ENCODE results near the gene ERC1.

The ERC1 gene

GRCh38 chr12:966724-967123 is 24.3 kb upstream of the ERC1 start:
- Histone ChIP-seq H3K4me3 (ENCODE audit: low read depth, low read length) (no peak overlapping the region), H3K36me3 (ENCODE audit: control insufficient read depth, insufficient read depth, low read length) (no peaks in the 10 kb centered on the region), H3K4me1 (ENCODE audit: control insufficient read depth, insufficient read depth, low read length) (peaks cover 2% of the 10 kb centered on the region), H3K9me3 (ENCODE audit: control insufficient read depth, insufficient read depth, low read length) (no peaks in the 10 kb centered on the region), H3K9ac (ENCODE audit: low read depth, low read length) (no peak overlapping the region), H3K27me3 (ENCODE audit: control insufficient read depth, insufficient read depth, low read length) (no peaks in the 10 kb centered on the region)

- Histone ChIP-seq H3K4me3 (ENCODE audit: low read depth, low read length) (no peak overlapping the region), H3K9me3 (ENCODE audit: control insufficient read depth, insufficient read depth, low read length) (no peaks in the 10 kb centered on the region), H3K27me3 (ENCODE audit: control insufficient read depth, insufficient read depth, low read length) (no peaks in the 10 kb centered on the region), H3K9ac (ENCODE audit: low read depth, low read length) (no peak overlapping the region), H3K4me1 (ENCODE audit: control insufficient read depth, insufficient read depth, low read length) (peaks cover 2% of the 10 kb centered on the region), H3K36me3 (ENCODE audit: control insufficient read depth, insufficient read depth, low read length) (no peaks in the 10 kb centered on the region)
These were observed 23.4 kb upstream of the ERC1 start for GRCh38 chr12:967641-968040.

GRCh38 chr12:968545-968944 is 22.5 kb upstream of the ERC1 start:
- H3K9me3 ChIP-seq (ENCODE audit: control insufficient read depth, insufficient read depth, low read length) = no peaks in the 10 kb centered on the region
- H3K9ac ChIP-seq (ENCODE audit: low read depth, low read length) = no peak overlapping the region
- no peak overlapping the region for H3K4me3 ChIP-seq (ENCODE audit: low read depth, low read length)
- H3K36me3 ChIP-seq (ENCODE audit: control insufficient read depth, insufficient read depth, low read length) = no peaks in the 10 kb centered on the region
- H3K27me3 ChIP-seq (ENCODE audit: control insufficient read depth, insufficient read depth, low read length) = no peaks in the 10 kb centered on the region
- H3K4me1 ChIP-seq (ENCODE audit: control insufficient read depth, insufficient read depth, low read length) = peaks cover 2% of the 10 kb centered on the region

DNA sequence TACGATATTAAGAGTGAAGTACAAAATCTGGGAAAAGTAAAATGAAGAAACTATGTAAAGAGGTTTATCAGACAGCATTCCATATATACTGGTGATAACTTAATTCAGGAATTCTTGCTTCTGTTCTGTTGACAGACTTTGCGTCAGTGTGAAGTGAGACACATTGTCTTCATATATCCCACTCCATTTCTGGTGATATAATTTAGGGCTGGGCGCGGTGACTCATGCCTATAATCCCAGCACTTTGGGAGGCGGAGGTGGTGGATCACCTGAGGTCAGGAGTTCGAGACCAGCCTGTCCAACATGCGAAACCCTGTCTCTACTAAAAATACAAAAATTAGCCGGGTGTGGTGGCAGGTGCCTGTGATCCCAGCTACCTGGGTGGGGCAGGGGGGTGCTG is 21.2 kb upstream of the ERC1 start:
- H3K9me3 ChIP-seq (ENCODE audit: control insufficient read depth, insufficient read depth, low read length) = no peaks in the 10 kb centered on the region

GRCh38 chr12:971991-972390 is 19.0 kb upstream of the ERC1 start:
- Histone ChIP-seq H3K4me1 (ENCODE audit: control insufficient read depth, insufficient read depth, low read length) (peaks cover 2% of the 10 kb centered on the region), H3K9ac (ENCODE audit: low read depth, low read length) (no peak overlapping the region), H3K27me3 (ENCODE audit: control insufficient read depth, insufficient read depth, low read length) (no peaks in the 10 kb centered on the region), H3K9me3 (ENCODE audit: control insufficient read depth, insufficient read depth, low read length) (no peaks in the 10 kb centered on the region), H3K4me3 (ENCODE audit: low read depth, low read length) (no peak overlapping the region), H3K36me3 (ENCODE audit: control insufficient read depth, insufficient read depth, low read length) (no peaks in the 10 kb centered on the region)

More for the DNA sequence above, 21.2 kb upstream of the ERC1 start:
- no peaks in the 10 kb centered on the region for H3K27me3 ChIP-seq (ENCODE audit: control insufficient read depth, insufficient read depth, low read length)
- no peak overlapping the region for H3K9ac ChIP-seq (ENCODE audit: low read depth, low read length)
- H3K4me3 ChIP-seq (ENCODE audit: low read depth, low read length) = no peak overlapping the region
- peaks cover 2% of the 10 kb centered on the region for H3K4me1 ChIP-seq (ENCODE audit: control insufficient read depth, insufficient read depth, low read length)
- no peaks in the 10 kb centered on the region for H3K36me3 ChIP-seq (ENCODE audit: control insufficient read depth, insufficient read depth, low read length)

- Histone ChIP-seq H3K36me3 (ENCODE audit: control insufficient read depth, insufficient read depth, low read length) (no peaks in the 10 kb centered on the region), H3K9me3 (ENCODE audit: control insufficient read depth, insufficient read depth, low read length) (no peaks in the 10 kb centered on the region), H3K9ac (ENCODE audit: low read depth, low read length) (no peak overlapping the region), H3K4me1 (ENCODE audit: control insufficient read depth, insufficient read depth, low read length) (no peaks in the 10 kb centered on the region), H3K27me3 (ENCODE audit: control insufficient read depth, insufficient read depth, low read length) (no peaks in the 10 kb centered on the region), H3K4me3 (ENCODE audit: low read depth, low read length) (no peak overlapping the region)
These were observed 16.7 kb upstream of the ERC1 start for GRCh38 chr12:974271-974862.

DNA sequence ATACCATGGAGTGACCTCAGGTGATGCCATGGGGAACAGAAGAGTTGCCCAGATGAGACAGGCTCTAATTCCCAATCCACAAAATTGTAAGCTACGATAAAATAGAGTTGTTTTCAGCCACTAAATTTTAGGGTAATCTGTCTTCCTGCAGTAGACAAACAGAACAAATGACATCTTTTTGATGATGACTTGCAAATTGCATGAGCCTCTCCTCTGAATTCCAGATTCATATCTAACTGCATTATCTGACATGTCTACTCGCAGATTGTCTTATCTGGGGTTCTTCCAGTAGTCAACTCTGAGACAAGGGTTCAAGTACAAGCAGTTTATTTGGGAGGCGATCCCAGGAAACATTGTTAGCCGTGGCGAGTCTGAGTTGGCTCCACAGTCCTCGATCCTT is 14.4 kb upstream of the ERC1 start:
- Histone ChIP-seq H3K4me3 (ENCODE audit: low read depth, low read length) (no peak overlapping the region), H3K4me1 (ENCODE audit: control insufficient read depth, insufficient read depth, low read length) (no peaks in the 10 kb centered on the region), H3K9ac (ENCODE audit: low read depth, low read length) (no peak overlapping the region), H3K36me3 (ENCODE audit: control insufficient read depth, insufficient read depth, low read length) (no peaks in the 10 kb centered on the region), H3K27me3 (ENCODE audit: control insufficient read depth, insufficient read depth, low read length) (no peaks in the 10 kb centered on the region), H3K9me3 (ENCODE audit: control insufficient read depth, insufficient read depth, low read length) (no peaks in the 10 kb centered on the region)

GRCh38 chr12:977156-977555 is 13.9 kb upstream of the ERC1 start:
- no peak overlapping the region for H3K4me3 ChIP-seq (ENCODE audit: low read depth, low read length)
- H3K36me3 ChIP-seq (ENCODE audit: control insufficient read depth, insufficient read depth, low read length) = no peaks in the 10 kb centered on the region
- no peak overlapping the region for H3K9ac ChIP-seq (ENCODE audit: low read depth, low read length)
- H3K27me3 ChIP-seq (ENCODE audit: control insufficient read depth, insufficient read depth, low read length) = no peaks in the 10 kb centered on the region
- no peaks in the 10 kb centered on the region for H3K4me1 ChIP-seq (ENCODE audit: control insufficient read depth, insufficient read depth, low read length)
- no peaks in the 10 kb centered on the region for H3K9me3 ChIP-seq (ENCODE audit: control insufficient read depth, insufficient read depth, low read length)

DNA sequence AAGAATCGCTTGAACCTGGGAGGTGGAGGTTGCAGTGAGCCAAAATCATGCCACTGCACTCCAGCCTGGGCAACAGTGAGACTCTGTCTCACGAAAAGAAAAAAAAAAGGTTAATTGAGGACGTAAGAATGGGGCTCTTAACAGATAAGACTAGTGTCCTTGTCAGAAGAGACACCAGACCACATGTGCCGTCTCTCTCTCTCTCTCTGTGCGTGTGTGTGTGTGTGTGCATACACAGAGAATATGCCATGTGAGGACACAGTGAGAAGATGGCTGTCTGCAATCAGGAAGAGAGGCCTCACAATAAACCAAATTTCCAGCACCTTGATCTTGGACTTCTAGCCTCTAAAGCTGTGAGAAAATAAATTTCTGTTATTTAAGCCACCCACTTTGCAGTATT is 11.7 kb upstream of the ERC1 start:
- no peaks in the 10 kb centered on the region for H3K36me3 ChIP-seq (ENCODE audit: control insufficient read depth, insufficient read depth, low read length)
- no peak overlapping the region for H3K4me3 ChIP-seq (ENCODE audit: low read depth, low read length)
- no peak overlapping the region for H3K9ac ChIP-seq (ENCODE audit: low read depth, low read length)
- no peaks in the 10 kb centered on the region for H3K27me3 ChIP-seq (ENCODE audit: control insufficient read depth, insufficient read depth, low read length)
- H3K9me3 ChIP-seq (ENCODE audit: control insufficient read depth, insufficient read depth, low read length) = no peaks in the 10 kb centered on the region
- H3K4me1 ChIP-seq (ENCODE audit: control insufficient read depth, insufficient read depth, low read length) = no peaks in the 10 kb centered on the region

GRCh38 chr12:981176-981828 is 9.7 kb upstream of the ERC1 start:
- Histone ChIP-seq H3K9me3 (ENCODE audit: control insufficient read depth, insufficient read depth, low read length) (no peaks in the 10 kb centered on the region), H3K4me1 (ENCODE audit: control insufficient read depth, insufficient read depth, low read length) (no peaks in the 10 kb centered on the region), H3K27me3 (ENCODE audit: control insufficient read depth, insufficient read depth, low read length) (no peaks in the 10 kb centered on the region), H3K36me3 (ENCODE audit: control insufficient read depth, insufficient read depth, low read length) (no peaks in the 10 kb centered on the region), H3K9ac (ENCODE audit: low read depth, low read length) (no peak overlapping the region), H3K4me3 (ENCODE audit: low read depth, low read length) (no peak overlapping the region)

DNA sequence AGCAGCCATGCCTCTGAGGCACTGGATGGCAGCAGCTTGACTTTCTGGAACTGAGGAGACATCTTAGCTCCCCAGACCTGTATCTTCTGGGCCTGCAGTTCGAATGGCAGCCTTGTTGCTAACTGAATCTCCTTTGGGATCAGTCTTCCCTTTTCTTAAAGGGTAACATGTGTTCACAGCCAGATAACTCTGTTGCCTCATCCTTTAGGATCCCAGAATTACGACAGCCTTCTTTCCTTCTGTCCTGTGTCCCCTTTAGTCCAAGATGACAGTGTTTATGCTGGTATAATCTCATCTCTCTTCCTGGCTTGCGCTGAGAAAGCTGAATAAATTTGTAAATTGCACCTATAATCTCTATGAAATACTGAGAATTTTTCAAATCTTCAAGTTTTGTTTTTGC is 9.1 kb upstream of the ERC1 start:
- Histone ChIP-seq H3K9ac (ENCODE audit: low read depth, low read length) (no peak overlapping the region), H3K4me1 (ENCODE audit: control insufficient read depth, insufficient read depth, low read length) (no peaks in the 10 kb centered on the region), H3K4me3 (ENCODE audit: low read depth, low read length) (no peak overlapping the region), H3K27me3 (ENCODE audit: control insufficient read depth, insufficient read depth, low read length) (no peaks in the 10 kb centered on the region), H3K36me3 (ENCODE audit: control insufficient read depth, insufficient read depth, low read length) (no peaks in the 10 kb centered on the region), H3K9me3 (ENCODE audit: control insufficient read depth, insufficient read depth, low read length) (no peaks in the 10 kb centered on the region)

DNA sequence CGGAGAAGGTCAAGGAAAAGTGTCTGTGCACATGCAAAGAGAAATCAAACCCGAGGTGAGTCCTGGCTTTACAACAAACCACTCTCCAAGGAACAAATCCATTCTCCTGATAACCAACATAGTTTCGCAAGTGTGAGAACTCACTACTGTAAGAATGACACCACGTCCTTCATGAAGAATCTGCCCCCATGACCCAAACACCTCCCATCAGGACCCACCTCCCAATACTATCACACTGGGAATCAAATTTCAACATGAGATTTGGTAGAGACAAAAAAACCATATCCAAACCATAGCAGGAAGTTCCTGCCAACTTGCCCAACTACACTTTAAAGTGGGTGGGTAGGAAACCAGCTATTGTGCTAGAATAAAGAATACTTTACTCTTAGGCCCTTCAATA is 2.4 kb upstream of the ERC1 start:
- Histone ChIP-seq H3K4me3 (ENCODE audit: low read depth, low read length) (no peak overlapping the region), H3K4me1 (ENCODE audit: control insufficient read depth, insufficient read depth, low read length) (peaks cover 4% of the 10 kb centered on the region), H3K9me3 (ENCODE audit: control insufficient read depth, insufficient read depth, low read length) (no peaks in the 10 kb centered on the region), H3K9ac (ENCODE audit: low read depth, low read length) (no peak overlapping the region), H3K36me3 (ENCODE audit: control insufficient read depth, insufficient read depth, low read length) (no peaks in the 10 kb centered on the region), H3K27me3 (ENCODE audit: control insufficient read depth, insufficient read depth, low read length) (no peaks in the 10 kb centered on the region)

Data from iPS-15b (cell line).